Thyroid gland (tissue), 4 donors: Measurements from ENCODE around the gene ZNF618. TPM values are rescaled to one million over a fixed set of nuclear protein-coding genes. Genes with fewer than 3 reads are reported as not detected.

Experiments
- DNase-seq, 2 donors: peaks; one replicate each; pipeline ENCODE4 v3.0.0-alpha.2; 2019
- H3K27ac ChIP-seq, 3 donors: fragments of 200-600 bp; sonication (generic); 1 replicate in 2 of 3; 2 replicates in 1 of 3; pipeline ENCODE4 v1.5.1; 2016 to 2019; ENCODE audit warnings: mild to moderate bottlenecking in 1 of 3, moderate library complexity in 1 of 3
- H3K27me3 ChIP-seq: fragments of 200-600 bp; sonication (generic); one replicate; pipeline ENCODE4 v1.5.1; 2019
- H3K36me3 ChIP-seq, 2 donors: fragments of 200-600 bp; sonication (generic); one replicate each; pipeline ENCODE4 v1.5.1; 2016 to 2019
- H3K4me1 ChIP-seq, 2 donors: fragments of 200-600 bp; sonication (generic); one replicate each; pipeline ENCODE4 v1.5.1; 2017 to 2019
- H3K4me3 ChIP-seq, 3 donors: fragments of 200-600 bp; sonication (generic); replicated peaks in 1 of 3; 1 replicate in 2 of 3; 2 replicates in 1 of 3; pipeline ENCODE4 v1.5.1; 2016; ENCODE audit warnings: mild to moderate bottlenecking in 1 of 3
- H3K9me3 ChIP-seq: fragments of 200-600 bp; sonication (generic); one replicate; pipeline ENCODE4 v1.5.1; 2017
- CTCF ChIP-seq, 6 experiments: fragments of 200-600 bp in 3 of 6; fragments of 450-650 bp in 3 of 6; sonication (generic) in 3 of 6; IDR thresholded peaks; one replicate each; pipeline ENCODE4 v1.5.1; 2016 to 2019; ENCODE audit warnings: antibody characterized with exemption in 6 of 6, mild to moderate bottlenecking in 2 of 6, inconsistent platforms in 1 of 6, moderate library complexity in 1 of 6
- POLR2A ChIP-seq, 2 donors: fragments of 450-650 bp; IDR thresholded peaks; one replicate each; pipeline ENCODE4 v1.6.1; 2017; ENCODE audit warnings: antibody characterized with exemption in 2 of 2, mild to moderate bottlenecking in 2 of 2, moderate library complexity in 1 of 2
- WGBS, 2 donors: methylation state at CpG; one replicate each; pipeline ENCODE4 v1.1.5; 2017; 5-methylcytosine and 5-hydroxymethylcytosine counted together
- intact Hi-C: fragments of 100-400 bp; cut with DNase I; formaldehyde crosslinking; loops from one replicate; pipeline ENCODE4 v1.15.1; 2023
- total RNA-seq, 4 donors: library from RNA; depleted of rRNA; stranded (reverse); fragments of >200 nt; gene quantifications; one replicate each; pipeline ENCODE4 v1.2.3, GENCODE V29; 2016

The ZNF618 gene
- total RNA-seq, 4 donors from 2014 or later: 9.9 to 17.5 (median 15.5) TPM

- Histone ChIP-seq H3K36me3 (no peaks in the 10 kb centered on the region), H3K27ac (no peak overlapping the region), H3K9me3 (no peaks in the 10 kb centered on the region), H3K4me3 (no peak overlapping the region), H3K4me1 (peaks cover 0 to under 1% of the 10 kb centered on the region in 2 donors), H3K27me3 (no peaks in the 10 kb centered on the region)
- WGBS, 2 donors: 89 to 91% methylated on average over 6 of the region's 6 CpGs
- DNase-seq: no peak
- intact Hi-C loops: loop anchor here (5.0 kb wide), 1 partner anchor 209 kb away; no protein-coding TSS in a partner anchor
- TF ChIP-seq POLR2A (IDR thresholded peaks at IDR 0.05) (no peak), CTCF (IDR thresholded peaks at IDR 0.05) (no peak)
These were observed 207.6 kb downstream of the ZNF618 start for GRCh38 chr9:114083666-114084065.

GRCh38 chr9:114084282-114085073 is 208.4 kb downstream of the ZNF618 start:
- Histone ChIP-seq H3K27me3 (no peaks in the 10 kb centered on the region), H3K4me1 (no peaks in the 10 kb centered on the region), H3K4me3 (no peak overlapping the region), H3K36me3 (no peaks in the 10 kb centered on the region), H3K9me3 (no peaks in the 10 kb centered on the region), H3K27ac (no peak overlapping the region)
- no peak for TF ChIP-seq POLR2A (IDR thresholded peaks at IDR 0.05)
- intact Hi-C loops: loop anchor here (5.0 kb wide), 1 partner anchor 208 kb away; no protein-coding TSS in a partner anchor
- 79 to 85% methylated on average over 10 to 11 of the region's 11 CpGs for WGBS, 2 donors
- no peak for DNase-seq

GRCh38 chr9:114085387-114085789 is 209.3 kb downstream of the ZNF618 start:
- DNase-seq: no peak
- Histone ChIP-seq H3K4me3 (no peak overlapping the region), H3K36me3 (no peaks in the 10 kb centered on the region), H3K27me3 (no peaks in the 10 kb centered on the region), H3K4me1 (no peaks in the 10 kb centered on the region), H3K27ac (no peak overlapping the region), H3K9me3 (no peaks in the 10 kb centered on the region)
- no peak for TF ChIP-seq POLR2A (IDR thresholded peaks at IDR 0.05)
- TF ChIP-seq CTCF (IDR thresholded peaks at IDR 0.05): no peak
- intact Hi-C loops: no loop called here
- WGBS, 2 donors: 87 to 90% methylated on average over 9 of the region's 9 CpGs

GRCh38 chr9:114086009-114086408 is 209.9 kb downstream of the ZNF618 start:
- TF ChIP-seq POLR2A (IDR thresholded peaks at IDR 0.05): no peak
- intact Hi-C loops: no loop called here
- no peaks in the 10 kb centered on the region for H3K36me3 ChIP-seq
- no peak for DNase-seq
- no peaks in the 10 kb centered on the region for H3K4me1 ChIP-seq
- WGBS, 2 donors: 87 to 88% methylated on average over 6 of the region's 6 CpGs
- H3K27ac ChIP-seq: no peak overlapping the region
- no peak overlapping the region for H3K4me3 ChIP-seq
- no peaks in the 10 kb centered on the region for H3K9me3 ChIP-seq
- no peaks in the 10 kb centered on the region for H3K27me3 ChIP-seq

GRCh38 chr9:114086607-114087006 is 210.5 kb downstream of the ZNF618 start:
- H3K27me3 ChIP-seq: no peaks in the 10 kb centered on the region
- H3K4me1 ChIP-seq: no peaks in the 10 kb centered on the region
- intact Hi-C loops: no loop called here
- 83 to 90% methylated on average over 4 of the region's 4 CpGs for WGBS, 2 donors
- H3K27ac ChIP-seq: no peak overlapping the region
- H3K36me3 ChIP-seq: no peaks in the 10 kb centered on the region
- no peaks in the 10 kb centered on the region for H3K9me3 ChIP-seq
- DNase-seq: no peak
- TF ChIP-seq POLR2A (IDR thresholded peaks at IDR 0.05) (no peak), CTCF (IDR thresholded peaks at IDR 0.05) (no peak)
- no peak overlapping the region for H3K4me3 ChIP-seq

GRCh38 chr9:114087721-114088120 is 211.6 kb downstream of the ZNF618 start:
- WGBS, 2 donors: 67 to 75% methylated on average over 7 of the region's 7 CpGs
- TF ChIP-seq CTCF (IDR thresholded peaks at IDR 0.05): no peak
- no peak for TF ChIP-seq POLR2A (IDR thresholded peaks at IDR 0.05)
- Histone ChIP-seq H3K9me3 (no peaks in the 10 kb centered on the region), H3K4me3 (no peak overlapping the region), H3K27ac (no peak overlapping the region), H3K36me3 (no peaks in the 10 kb centered on the region), H3K4me1 (no peaks in the 10 kb centered on the region), H3K27me3 (no peaks in the 10 kb centered on the region)
- intact Hi-C loops: no loop called here
- DNase-seq: no peak
